H9 (cell line): ENCODE results near the gene TNPO2. TPM values are rescaled to one million over a fixed set of nuclear protein-coding genes. Genes with fewer than 3 reads are reported as not detected.

ENCODE experiments used
- DNase-seq: peaks from one replicate; pipeline ENCODE4 v3.0.0-alpha.2; 2017
- H2AFZ ChIP-seq: one replicate; pipeline ENCODE4 v1.6.1; 2013; ENCODE audit warnings: mild to moderate bottlenecking, low read length, control low read depth, moderate library complexity
- H2AK5ac ChIP-seq: 2 replicates; pipeline ENCODE4 v1.6.1; 2013; ENCODE audit warnings: low read length, control low read depth, mixed read lengths; ENCODE audit not compliant: insufficient read length
- H2BK120ac ChIP-seq: one replicate; pipeline ENCODE4 v1.6.1; 2013; ENCODE audit warnings: low read depth, mild to moderate bottlenecking, low read length, control low read depth, inconsistent platforms; ENCODE audit not compliant: poor library complexity, severe bottlenecking
- H2BK12ac ChIP-seq: 2 replicates; pipeline ENCODE4 v1.6.1; 2013; ENCODE audit warnings: low read length, control low read depth, mixed read lengths, low read depth; ENCODE audit not compliant: insufficient read length
- H2BK15ac ChIP-seq: 2 replicates; pipeline ENCODE4 v1.6.1; 2013; ENCODE audit warnings: low read depth, low read length, control low read depth
- H2BK20ac ChIP-seq: one replicate; pipeline ENCODE4 v1.6.1; 2013; ENCODE audit warnings: low read depth, mild to moderate bottlenecking, low read length, control low read depth, inconsistent platforms; ENCODE audit not compliant: poor library complexity, severe bottlenecking
- H2BK5ac ChIP-seq: 2 replicates; pipeline ENCODE4 v1.6.1; 2013; ENCODE audit warnings: low read length, control low read depth, mixed read lengths; ENCODE audit not compliant: insufficient read length
- H3K14ac ChIP-seq: 2 replicates; pipeline ENCODE4 v1.6.1; 2013; ENCODE audit warnings: low read length, control low read depth; ENCODE audit not compliant: insufficient read depth
- H3K18ac ChIP-seq: 2 replicates; pipeline ENCODE4 v1.6.1; 2013; ENCODE audit warnings: low read depth, mild to moderate bottlenecking, mixed read lengths, low read length, control low read depth; ENCODE audit not compliant: insufficient read length
- H3K23ac ChIP-seq: 2 replicates; pipeline ENCODE4 v1.6.1; 2013; ENCODE audit warnings: low read length, control low read depth, mixed read lengths, low read depth; ENCODE audit not compliant: insufficient read length
- H3K23me2 ChIP-seq: 2 replicates; pipeline ENCODE4 v1.6.1; 2013; ENCODE audit warnings: low read depth, mild to moderate bottlenecking, mixed read lengths, low read length, control low read depth; ENCODE audit not compliant: insufficient read length, poor library complexity, severe bottlenecking
- H3K27ac ChIP-seq: 2 replicates; pipeline ENCODE4 v1.5.1; 2013; ENCODE audit warnings: low read length, control low read depth, mixed read lengths, low read depth; ENCODE audit not compliant: insufficient read length
- H3K27me3 ChIP-seq: 2 replicates; pipeline ENCODE4 v1.6.1; 2013; ENCODE audit warnings: low read length, control low read depth, inconsistent platforms; ENCODE audit not compliant: insufficient read depth
- H3K4ac ChIP-seq: 2 replicates; pipeline ENCODE4 v1.6.1; 2013; ENCODE audit warnings: low read depth, mild to moderate bottlenecking, control low read depth, inconsistent platforms, low read length, moderate library complexity
- H3K4me1 ChIP-seq: 2 replicates; pipeline ENCODE4 v1.6.1; 2013; ENCODE audit warnings: low read length, control low read depth, inconsistent platforms; ENCODE audit not compliant: insufficient read depth
- H3K4me2 ChIP-seq: 2 replicates; pipeline ENCODE4 v1.6.1; 2013; ENCODE audit warnings: low read length, control low read depth, mixed read lengths; ENCODE audit not compliant: insufficient read length, insufficient read depth
- H3K56ac ChIP-seq: 2 replicates; pipeline ENCODE4 v1.6.1; 2013; ENCODE audit warnings: low read depth, mild to moderate bottlenecking, mixed read lengths, low read length, control low read depth; ENCODE audit not compliant: insufficient read length
- H3K79me1 ChIP-seq: 2 replicates; pipeline ENCODE4 v1.6.1; 2013; ENCODE audit warnings: low read depth, mild to moderate bottlenecking, moderate library complexity, low read length, control low read depth, inconsistent platforms; ENCODE audit not compliant: insufficient read depth, poor library complexity, severe bottlenecking
- H3K79me2 ChIP-seq: 2 replicates; pipeline ENCODE4 v1.6.1; 2013; ENCODE audit warnings: low read length, control low read depth, inconsistent platforms; ENCODE audit not compliant: insufficient read depth
- H3K9ac ChIP-seq: 2 replicates; pipeline ENCODE4 v1.6.1; 2013; ENCODE audit warnings: low read length, control low read depth, mixed read lengths; ENCODE audit not compliant: insufficient read length; ENCODE audit errors: extremely low read depth
- H3K9me3 ChIP-seq: one replicate; pipeline ENCODE4 v1.6.1; 2013; ENCODE audit warnings: low read depth, low read length, inconsistent platforms; ENCODE audit not compliant: control insufficient read depth
- H3T11ph ChIP-seq: one replicate; pipeline ENCODE4 v1.6.1; 2013; ENCODE audit warnings: mild to moderate bottlenecking, low read length, control low read depth, inconsistent platforms
- H4K20me1 ChIP-seq: one replicate; pipeline ENCODE4 v1.6.1; 2013; ENCODE audit not compliant: control insufficient read depth, insufficient read length, insufficient read depth
- H4K5ac ChIP-seq: 2 replicates; pipeline ENCODE4 v1.6.1; 2013; ENCODE audit warnings: low read depth, mild to moderate bottlenecking, mixed read lengths, low read length, control low read depth; ENCODE audit not compliant: insufficient read length
- H4K8ac ChIP-seq: replicated peaks from 2 replicates; pipeline ENCODE4 v1.6.1; 2013; ENCODE audit warnings: low read length, control low read depth, mixed read lengths, low read depth; ENCODE audit not compliant: insufficient read length
- H4K91ac ChIP-seq: 2 replicates; pipeline ENCODE4 v1.6.1; 2013; ENCODE audit warnings: low read depth, mild to moderate bottlenecking, moderate library complexity, mixed read lengths, low read length, control low read depth; ENCODE audit not compliant: insufficient read length
- H3K27ac Mint-ChIP-seq, 3 experiments: 2 replicates in 2 of 3; 3 replicates in 1 of 3; pipeline ENCODE4 v1.8.0; 2020 to 2021; ENCODE audit warnings: mixed read lengths in 3 of 3, mild to moderate bottlenecking in 1 of 3, moderate library complexity in 1 of 3
- H3K27me3 Mint-ChIP-seq: 2 replicates; pipeline ENCODE4 v1.8.0; 2021; ENCODE audit warnings: low read depth, mild to moderate bottlenecking, moderate library complexity, mixed read lengths
- H3K36me3 Mint-ChIP-seq, 3 experiments: 2 replicates in 2 of 3; 3 replicates in 1 of 3; pipeline ENCODE4 v1.8.0; 2020 to 2021; ENCODE audit warnings: low read depth in 3 of 3, mixed read lengths in 3 of 3; ENCODE audit not compliant: insufficient read depth in 1 of 3
- H3K4me1 Mint-ChIP-seq, 2 experiments: 2 replicates each; pipeline ENCODE4 v1.8.0; 2020; ENCODE audit warnings: mixed read lengths in 2 of 2
- H3K4me3 Mint-ChIP-seq, 2 experiments: 2 replicates in 1 of 2; 3 replicates in 1 of 2; pipeline ENCODE4 v1.8.0; 2020 to 2021; ENCODE audit warnings: mild to moderate bottlenecking in 2 of 2, mixed read lengths in 2 of 2, moderate library complexity in 1 of 2
- H3K9me3 Mint-ChIP-seq, 2 experiments: 2 replicates in 1 of 2; 3 replicates in 1 of 2; pipeline ENCODE4 v1.8.0; 2020; ENCODE audit warnings: mild to moderate bottlenecking in 2 of 2, mixed read lengths in 2 of 2, moderate library complexity in 1 of 2
- CTCF ChIP-seq: fragments of 200-600 bp; sonication (generic); conservative IDR thresholded peaks from 3 replicates; pipeline ENCODE4 v1.8.0; 2021; ENCODE audit warnings: antibody characterized with exemption, mild to moderate bottlenecking
- WGBS: extraction: QIAGEN DNeasy Blood & Tissue Kit; methylation state at CpG from one replicate; pipeline ENCODE4 v1.1.7; 2013; ENCODE audit warnings: missing lambda C conversion rate, low lambda C conversion rate, mixed read lengths; ENCODE audit not compliant: insufficient read length; ENCODE audit errors: extremely low coverage; 5-methylcytosine and 5-hydroxymethylcytosine counted together
- total RNA-seq: library from RNA; stranded (reverse); gene quantifications from 2 replicates; pipeline ENCODE4 v1.2.1, GENCODE V29; 2021

The TNPO2 gene
- total RNA-seq, 1 experiment from 2014 or later, result 159 TPM

- Histone ChIP-seq H3K79me1 (no peaks in the 10 kb centered on the region), H3K27ac (no peak overlapping the region), H4K91ac (no peak overlapping the region), H3K4me1 (no peaks in the 10 kb centered on the region), H3K23ac (no peak overlapping the region), H4K8ac (no peak overlapping the region), H4K20me1 (no peaks in the 10 kb centered on the region), H3T11ph (no peak overlapping the region), H3K79me2 (no peaks in the 10 kb centered on the region), H3K14ac (no peak overlapping the region), H3K27me3 (no peaks in the 10 kb centered on the region), H2BK5ac (no peak overlapping the region), H2BK12ac (no peak overlapping the region), H2BK15ac (no peak overlapping the region), H3K4ac (no peak overlapping the region), H2BK120ac (no peak overlapping the region), H3K23me2 (peaks cover 24% of the 10 kb centered on the region), H2AK5ac (no peak overlapping the region), H3K56ac (no peak overlapping the region), H3K9me3 (no peaks in the 10 kb centered on the region), H3K4me2 (peak overlapping the region; percentile 64), H3K18ac (no peak overlapping the region), H3K9ac (peak overlapping the region; percentile 30), H2BK20ac (no peak overlapping the region), H2AFZ (no peak overlapping the region), H4K5ac (no peak overlapping the region)
- H3K9me3 Mint-ChIP-seq, result peaks cover 0 to 1% of the 10 kb centered on the region in 2 experiments; a peak in 2 of 5 replicates
- H3K36me3 Mint-ChIP-seq, result peaks cover 10 to 35% (median 27%) of the 10 kb centered on the region in 3 experiments
- no peak for TF ChIP-seq CTCF
- peak overlapping the region; percentile 93 to 94 for H3K4me3 Mint-ChIP-seq
- DNase-seq, result no peak
- WGBS, result no CpG with 5 or more reads among the region's 24 CpGs
- H3K4me1 Mint-ChIP-seq, result peaks cover 27 to 50% of the 10 kb centered on the region in 2 experiments
- H3K27ac Mint-ChIP-seq, result peak overlapping the region; percentile 60 to 100 (median 100); a peak in 6 of 7 replicates
- peaks cover 2% of the 10 kb centered on the region for H3K27me3 Mint-ChIP-seq
These were observed 54.8 kb downstream of the TNPO2 start for GRCh38 chr19:12668932-12669269.
